Pons (tissue), 1 donor: Measurements from ENCODE around the gene DNAJC5.
"Not testable (repeated sequence)": the region's sequence is repeated elsewhere in the genome, so short reads cannot be mapped to it uniquely, and the experiment has no call there.

Experiments used
- DNase-seq: peaks from one replicate; pipeline ENCODE4 v3.0.0-alpha.2; 2016; ENCODE audit warnings: low spot score

DNAJC5 gene

DNA sequence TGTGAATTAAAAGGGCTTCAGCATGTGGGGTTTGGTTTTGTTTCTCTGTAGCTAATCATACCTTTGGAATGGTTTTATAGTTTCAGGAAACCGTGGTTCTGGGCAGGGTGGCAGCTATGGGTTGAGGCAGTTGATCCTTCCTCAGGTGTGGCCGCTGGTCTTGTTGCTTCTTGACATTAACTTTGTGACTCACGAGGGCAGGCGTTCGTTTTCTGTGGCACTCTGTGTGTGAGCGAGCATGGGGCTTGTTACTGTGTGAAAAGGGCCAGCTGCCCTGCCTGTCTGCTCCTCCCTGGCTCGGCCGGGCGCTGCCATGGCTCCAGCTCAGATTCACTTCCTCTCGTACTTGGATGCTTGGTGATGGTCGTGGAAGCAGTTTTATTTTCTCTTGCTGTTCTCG, 16.2 kb downstream of the DNAJC5 start:
- DNase-seq = peak; percentile 68

DNA sequence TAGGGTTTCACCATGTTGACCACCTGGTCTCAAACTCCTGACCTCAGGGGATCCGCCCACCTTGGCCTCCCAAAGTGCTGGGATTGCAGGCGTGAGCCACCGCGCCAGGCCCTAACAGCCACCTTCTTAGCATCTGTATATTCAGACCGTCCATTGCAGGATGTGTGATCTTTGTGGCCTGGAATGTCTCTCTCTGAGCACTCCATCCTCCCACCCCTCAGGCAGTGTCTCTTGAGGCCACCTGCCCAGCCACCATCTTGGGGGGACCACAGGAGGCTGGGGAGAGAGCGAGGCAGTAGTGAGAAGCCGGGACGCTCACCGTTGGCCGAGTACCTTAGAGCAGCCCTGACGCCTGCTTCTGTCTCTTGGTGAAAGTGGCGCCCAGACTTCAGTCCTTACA, 18.8 kb downstream of the DNAJC5 start:
- DNase-seq = no peak

DNA sequence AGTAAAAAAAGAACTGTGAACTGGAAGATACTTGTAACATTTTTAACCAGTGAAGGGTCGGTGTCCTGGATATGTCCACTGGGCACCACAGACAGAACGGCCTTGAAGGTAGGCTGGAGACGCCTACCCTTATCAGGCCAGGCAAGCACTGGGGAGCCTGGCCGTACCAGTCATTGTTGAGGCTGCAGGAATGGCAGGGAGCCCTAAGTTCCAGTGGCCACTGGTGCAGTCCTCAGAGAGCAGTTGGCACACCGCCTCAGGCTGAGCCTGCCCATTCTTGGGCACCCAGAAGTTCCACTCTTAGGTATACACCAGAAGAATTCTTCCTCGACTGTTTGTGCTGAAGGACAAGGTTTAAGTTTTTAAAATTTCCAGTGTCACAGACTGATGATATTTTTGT, 20.5 kb downstream of the DNAJC5 start:
- peak; percentile 83 for DNase-seq

DNA sequence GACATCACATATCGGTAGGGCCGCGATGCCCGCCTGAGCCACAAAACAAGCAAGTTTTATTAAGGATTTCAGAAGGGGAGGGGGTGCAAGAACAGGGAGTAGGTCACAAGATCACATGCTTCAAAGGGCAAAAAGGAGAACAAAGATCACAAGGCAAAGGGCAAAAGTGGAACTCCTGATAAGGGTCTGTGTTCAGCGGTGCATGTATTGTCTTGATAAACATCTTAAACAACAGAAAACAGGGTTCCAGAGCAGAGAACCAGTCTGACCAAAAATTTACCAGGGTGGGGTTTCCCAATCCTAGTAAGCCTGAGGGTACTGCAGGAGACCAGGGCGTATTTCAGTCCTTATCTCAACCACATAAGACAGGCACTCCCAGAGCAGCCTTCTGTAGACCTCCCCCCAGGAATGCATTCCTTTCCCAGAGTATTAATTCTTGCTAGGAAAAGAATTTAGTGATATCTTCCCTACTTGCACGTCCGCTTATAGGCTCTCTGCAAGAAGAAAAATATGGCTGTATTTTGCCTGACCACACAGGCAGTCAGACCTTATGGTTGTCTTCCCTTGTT, 21.5 kb downstream of the DNAJC5 start:
- DNase-seq = not testable (repeated sequence)

DNA sequence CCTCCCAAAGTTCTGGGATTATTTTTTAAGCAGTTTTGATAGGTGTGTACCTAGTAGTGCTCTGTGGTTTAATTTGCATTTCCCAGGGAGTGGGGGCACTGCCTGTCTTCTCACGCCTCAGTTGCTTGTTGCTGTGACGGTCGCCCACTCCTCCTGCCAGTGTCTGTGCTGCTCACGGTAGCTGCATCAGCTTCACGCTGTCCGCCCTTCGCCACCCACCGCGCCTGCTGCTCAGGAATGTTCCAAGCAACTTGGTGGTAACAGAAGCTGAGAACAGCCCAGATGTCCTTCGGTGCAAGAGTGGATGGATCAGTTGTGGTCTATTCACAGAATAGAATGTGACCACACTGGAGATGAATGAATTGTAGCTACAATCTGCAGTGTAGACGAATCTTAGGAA, 22.9 kb downstream of the DNAJC5 start:
- DNase-seq = no peak

DNA sequence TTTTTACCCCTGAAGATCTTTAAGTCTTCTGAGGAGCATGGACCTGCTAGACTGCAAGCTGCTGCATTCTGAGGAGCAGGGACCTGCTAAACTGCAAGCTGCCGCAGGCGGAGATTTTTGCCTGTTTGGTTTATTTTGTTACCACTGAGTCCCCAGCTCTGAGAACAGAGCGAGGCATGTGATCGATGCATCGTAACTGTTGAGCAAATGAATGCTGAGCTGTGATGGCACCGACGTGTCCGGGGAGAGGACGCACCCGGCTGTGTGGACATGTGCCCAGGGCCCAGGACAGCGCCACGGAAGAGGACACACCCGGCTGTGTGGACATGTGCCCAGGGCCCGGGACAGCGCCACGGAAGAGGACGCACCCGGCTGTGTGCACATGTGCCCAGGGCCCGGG, 24.2 kb downstream of the DNAJC5 start:
- DNase-seq = peak; percentile 26

DNA sequence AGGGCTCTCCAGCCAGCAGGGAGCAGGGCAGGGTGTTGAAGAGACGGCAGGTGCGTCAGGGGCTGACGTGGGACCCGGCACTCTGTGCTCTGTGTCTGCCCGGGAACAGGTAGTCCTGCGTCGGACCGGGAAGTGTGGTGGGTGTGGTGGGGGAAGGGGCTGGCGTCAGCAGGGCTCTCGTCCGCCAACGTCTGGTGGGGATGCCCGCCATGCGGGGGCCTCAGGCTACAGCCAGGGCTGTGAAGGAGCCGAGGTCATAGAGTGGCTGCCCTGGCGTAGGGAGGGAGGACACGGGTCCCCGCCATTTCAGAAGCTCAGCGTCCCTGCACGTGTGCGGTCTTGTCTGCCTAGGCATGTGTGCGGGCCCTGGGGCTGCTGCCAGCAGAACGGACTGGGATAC, 25.3 kb downstream of the DNAJC5 start:
- DNase-seq = no peak

DNA sequence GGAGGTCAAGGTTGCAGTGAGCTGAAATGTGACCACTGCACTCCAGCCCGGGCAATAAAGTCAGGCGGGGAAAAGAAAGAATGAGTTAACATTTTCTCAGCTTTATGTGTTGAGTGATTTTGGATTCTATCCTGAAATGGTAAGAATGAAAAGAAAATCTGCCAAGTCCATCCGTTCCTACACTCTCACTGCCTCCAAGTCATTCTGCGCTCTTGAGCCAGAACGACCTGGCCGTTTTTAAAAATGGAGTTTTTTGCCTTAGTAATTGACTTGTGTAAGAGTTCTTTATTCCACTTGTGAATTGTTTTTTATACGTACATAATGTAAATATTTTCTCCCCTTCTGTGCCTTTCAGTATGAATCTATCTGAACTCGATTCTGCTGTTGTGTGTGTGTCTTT, 28.7 kb downstream of the DNAJC5 start:
- no peak for DNase-seq

DNA sequence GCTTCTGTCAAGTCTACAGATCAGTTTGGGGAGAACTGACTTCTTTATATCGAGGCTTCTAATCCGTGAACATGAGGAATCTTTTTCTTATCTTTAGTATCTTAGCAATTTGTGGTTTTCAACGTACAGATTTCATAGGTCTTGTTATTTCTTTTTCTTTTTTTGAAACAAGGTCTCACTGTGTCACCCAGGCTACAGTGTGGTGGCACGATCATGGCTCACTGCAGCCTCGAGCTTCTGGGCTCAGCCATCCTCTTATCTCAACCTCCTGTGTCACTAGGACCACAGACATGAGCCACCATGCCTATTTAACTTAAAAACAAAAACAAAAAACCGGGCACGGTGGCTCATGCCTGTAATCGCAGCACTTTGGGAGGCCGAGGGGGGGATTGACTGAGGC, 29.3 kb downstream of the DNAJC5 start:
- DNase-seq = no peak

DNA sequence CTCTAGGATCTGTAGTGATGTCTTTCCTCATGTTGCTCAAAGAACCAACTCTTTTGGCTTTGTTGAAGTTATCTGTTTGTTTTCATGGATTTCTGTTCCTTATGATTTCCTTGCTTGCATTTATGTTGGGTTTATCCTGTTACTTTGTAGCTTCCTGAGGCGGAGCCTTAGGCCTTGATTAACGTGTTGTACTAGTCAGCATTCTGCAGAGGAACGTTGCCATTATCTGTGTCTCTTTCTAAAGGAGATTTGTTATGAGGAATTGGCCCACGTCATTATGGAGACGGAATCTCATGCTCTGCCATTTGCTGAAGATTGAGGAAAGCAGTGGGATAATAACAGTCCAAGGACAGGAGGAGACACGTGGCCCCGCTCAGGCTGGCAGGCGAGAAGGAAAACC, 31.4 kb downstream of the DNAJC5 start:
- DNase-seq = no peak

DNA sequence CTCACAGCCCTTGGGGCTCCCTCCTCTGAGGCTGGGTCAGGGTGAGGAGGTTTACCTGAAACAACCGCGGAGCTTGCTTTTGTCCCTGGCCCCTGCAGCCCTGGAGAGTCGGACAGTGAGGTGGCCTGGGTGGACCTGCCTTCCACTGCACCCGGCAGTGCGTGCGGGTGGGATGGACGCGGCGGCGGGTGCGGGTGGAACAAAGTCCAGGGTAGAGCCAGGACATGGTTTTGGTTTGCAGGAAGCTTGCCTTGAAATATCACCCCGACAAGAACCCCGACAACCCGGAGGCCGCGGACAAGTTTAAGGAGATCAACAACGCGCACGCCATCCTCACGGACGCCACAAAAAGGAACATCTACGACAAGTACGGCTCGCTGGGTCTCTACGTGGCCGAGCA, 34.1 kb downstream of the DNAJC5 start:
- no peak for DNase-seq

DNA sequence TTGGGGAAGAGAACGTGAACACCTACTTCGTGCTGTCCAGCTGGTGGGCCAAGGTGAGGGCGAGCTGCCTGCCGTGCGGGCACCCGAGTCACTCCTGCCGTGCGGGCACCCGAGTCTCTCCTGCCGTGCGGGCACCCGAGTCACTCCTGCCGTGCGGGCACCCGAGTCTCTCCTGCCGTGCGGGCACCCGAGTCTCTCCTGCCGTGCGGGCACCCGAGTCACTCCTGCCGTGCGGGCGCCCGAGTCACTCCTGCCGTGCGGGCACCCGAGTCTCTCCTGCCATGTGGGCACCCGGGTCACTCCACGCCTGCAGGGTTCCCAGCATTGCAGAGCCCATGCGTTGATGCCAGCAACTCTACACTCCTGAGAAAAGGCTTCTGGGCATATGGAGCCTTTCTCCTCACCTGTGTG, 34.6 kb downstream of the DNAJC5 start:
- DNase-seq = not testable (repeated sequence)

DNA sequence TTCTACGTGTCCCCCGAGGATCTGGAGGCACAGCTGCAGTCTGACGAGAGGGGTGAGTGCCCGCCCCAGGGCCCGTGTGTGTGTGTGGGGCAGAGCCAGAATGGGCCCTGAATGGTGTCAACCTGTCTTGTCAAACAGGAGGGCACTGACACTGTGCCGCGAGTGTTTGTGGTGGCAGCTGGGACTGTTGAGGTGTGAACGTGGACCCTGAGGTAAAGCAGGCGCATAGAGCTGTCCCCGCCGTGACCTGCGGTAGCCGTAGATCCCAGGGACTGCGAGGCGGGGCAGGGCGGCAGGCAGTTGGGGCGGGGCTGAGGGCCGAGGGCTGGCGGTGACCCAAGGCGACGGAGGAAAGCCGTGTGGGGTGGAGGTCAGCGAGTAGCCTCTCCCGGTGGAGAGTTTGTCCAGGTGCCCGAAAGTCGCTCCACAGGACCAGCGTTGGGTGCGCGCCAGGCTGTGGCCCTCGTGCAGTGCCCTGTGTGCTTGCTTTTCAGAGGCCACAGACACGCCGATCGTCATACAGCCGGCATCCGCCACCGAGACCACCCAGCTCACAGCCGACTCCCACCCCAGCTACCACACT, 36.1 kb downstream of the DNAJC5 start:
- DNase-seq = no peak

DNA sequence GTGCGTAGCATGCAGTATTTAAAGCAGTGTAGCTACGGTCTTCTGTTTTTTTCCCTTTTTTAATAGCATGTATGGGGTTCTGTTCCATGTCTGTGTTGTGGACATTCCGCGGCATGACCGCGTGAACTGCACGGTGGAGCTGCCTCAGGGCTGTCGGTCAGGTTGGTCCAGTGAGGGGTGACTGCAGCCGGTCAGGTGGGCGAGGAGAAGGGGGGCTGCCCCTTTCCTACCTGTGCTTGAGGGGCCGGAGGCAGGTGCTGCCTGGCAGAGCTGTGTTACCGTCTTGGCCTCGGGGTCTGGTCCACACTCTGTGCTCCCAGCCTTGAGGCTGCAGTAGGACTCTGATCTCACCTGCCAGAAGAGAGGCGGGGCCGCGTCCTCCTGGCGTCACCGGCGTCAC, 36.8 kb downstream of the DNAJC5 start:
- DNase-seq = no peak

DNA sequence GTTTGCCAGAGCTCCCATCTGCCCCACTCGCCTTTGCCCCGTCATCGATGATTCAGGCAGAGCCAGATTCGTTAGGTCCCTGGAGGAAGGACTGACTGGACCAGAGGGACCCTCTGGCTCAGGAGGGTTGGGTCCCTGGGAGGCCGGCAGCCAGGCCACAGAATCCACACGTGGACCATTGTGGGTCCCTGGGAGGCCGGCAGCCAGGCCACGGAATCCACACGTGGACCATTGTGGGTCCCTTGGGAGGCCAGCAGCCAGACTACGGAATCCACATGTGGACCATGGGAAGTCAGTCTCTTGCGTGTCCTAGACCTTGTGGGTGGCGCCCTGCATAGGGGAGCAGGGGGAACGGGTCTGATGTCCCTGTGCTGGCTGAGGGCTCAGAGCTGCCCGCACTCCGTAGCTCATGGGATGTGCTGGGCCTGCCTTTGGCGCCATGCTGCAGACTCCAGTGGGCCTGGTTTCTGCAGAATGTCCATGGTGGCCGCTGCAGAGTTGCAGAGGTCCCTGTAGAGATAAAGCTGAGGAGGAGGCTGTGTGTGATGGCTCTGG, 37.8 kb downstream of the DNAJC5 start:
- no peak for DNase-seq

DNA sequence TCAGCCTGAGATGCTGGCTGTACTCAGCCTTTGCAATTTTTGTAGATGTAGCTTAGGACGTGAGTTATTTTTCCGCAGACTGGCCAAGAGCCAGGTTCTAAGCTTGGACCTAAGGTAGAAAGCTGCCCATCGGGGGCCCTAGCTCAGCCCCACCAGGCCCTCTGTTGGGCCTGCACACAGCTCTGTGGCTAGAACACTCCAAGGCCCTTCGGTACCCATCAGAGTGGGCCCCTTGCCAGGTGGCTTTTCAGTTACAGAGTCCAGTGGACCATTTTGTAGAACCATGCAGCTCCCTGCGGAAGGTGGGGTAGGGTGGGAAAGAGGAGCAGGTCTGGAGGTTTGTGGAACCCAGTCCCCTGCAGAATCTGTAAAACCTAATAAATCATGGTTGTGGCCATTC, 38.7 kb downstream of the DNAJC5 start:
- DNase-seq = no peak

DNA sequence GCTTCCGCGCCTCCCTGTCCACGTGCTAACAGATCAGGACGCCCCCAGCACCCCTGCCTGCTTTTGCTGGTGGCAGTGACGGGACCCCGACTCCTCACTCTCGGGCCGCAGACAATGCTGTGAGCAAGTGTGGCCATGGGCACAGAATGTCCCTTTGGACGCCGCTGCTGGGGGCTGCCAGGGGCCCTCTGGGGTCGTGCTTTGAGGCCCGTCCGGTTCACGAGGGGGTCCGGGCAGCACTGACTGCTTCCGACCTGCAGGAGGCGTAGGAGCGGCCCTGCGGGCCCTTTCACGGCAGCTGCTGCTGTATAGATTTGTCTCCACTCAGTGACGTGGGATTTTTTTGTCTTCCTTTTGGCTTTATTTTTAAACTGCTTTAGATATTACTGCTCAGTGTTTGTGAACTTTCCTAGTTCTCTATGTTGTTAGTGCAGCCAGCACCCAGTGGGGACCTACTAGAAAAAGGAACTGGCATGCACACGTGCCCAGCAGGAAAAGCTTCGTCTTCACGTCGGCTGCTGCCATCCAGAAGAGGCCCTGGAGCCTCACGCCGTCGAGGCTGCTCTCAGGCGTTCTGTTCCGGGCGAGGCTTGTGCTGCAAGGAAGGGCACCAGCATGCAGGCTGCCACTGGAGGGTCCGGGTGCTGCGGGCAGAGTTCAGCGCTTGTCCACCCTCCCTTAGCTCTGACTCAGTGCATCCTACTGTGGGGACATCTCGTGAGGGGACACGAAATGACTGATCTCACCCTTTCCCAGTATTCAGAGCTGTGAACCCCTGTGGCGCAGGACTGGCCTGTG, 39.5 kb downstream of the DNAJC5 start:
- no peak for DNase-seq

DNA sequence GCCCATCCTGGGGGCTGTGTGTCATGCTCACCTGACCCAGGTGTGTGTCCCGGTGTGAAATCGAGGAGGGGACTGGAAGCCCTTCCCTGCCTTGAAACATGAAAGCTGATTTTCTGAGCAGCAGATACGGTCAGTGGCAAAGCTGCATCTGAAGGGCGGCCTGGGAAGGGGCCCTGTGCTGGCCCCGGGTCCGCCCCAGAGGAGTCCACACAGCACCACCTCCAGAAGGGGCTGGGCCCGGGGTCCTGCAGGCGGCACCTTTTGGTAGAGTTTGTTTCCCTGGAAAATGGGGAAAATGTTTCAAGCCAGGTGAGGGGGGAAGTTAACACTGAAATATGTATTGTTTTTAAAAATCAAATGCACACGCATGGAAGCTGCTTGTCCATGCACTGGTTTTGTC, 40.5 kb downstream of the DNAJC5 start:
- DNase-seq = no peak

DNA sequence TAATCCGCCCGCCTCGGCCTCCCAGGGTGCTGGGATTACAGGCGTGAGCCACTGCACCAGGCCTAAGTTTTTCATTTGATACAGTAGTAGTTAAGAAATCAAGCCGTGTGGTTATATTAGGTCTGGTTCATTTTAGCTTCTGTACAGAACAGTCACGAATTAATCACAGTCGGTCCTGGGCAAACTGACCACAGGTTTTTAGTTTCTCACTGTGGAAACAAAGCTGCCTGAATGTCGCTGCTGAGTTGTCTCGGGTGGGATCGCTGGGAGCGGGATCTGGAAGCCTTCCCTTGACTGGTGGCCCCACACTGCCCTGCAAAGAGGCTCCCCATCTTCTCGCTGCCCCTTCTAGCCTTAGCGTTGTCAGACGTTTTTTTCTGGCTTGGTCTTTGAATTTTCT, 42.7 kb downstream of the DNAJC5 start:
- DNase-seq = no peak

DNA sequence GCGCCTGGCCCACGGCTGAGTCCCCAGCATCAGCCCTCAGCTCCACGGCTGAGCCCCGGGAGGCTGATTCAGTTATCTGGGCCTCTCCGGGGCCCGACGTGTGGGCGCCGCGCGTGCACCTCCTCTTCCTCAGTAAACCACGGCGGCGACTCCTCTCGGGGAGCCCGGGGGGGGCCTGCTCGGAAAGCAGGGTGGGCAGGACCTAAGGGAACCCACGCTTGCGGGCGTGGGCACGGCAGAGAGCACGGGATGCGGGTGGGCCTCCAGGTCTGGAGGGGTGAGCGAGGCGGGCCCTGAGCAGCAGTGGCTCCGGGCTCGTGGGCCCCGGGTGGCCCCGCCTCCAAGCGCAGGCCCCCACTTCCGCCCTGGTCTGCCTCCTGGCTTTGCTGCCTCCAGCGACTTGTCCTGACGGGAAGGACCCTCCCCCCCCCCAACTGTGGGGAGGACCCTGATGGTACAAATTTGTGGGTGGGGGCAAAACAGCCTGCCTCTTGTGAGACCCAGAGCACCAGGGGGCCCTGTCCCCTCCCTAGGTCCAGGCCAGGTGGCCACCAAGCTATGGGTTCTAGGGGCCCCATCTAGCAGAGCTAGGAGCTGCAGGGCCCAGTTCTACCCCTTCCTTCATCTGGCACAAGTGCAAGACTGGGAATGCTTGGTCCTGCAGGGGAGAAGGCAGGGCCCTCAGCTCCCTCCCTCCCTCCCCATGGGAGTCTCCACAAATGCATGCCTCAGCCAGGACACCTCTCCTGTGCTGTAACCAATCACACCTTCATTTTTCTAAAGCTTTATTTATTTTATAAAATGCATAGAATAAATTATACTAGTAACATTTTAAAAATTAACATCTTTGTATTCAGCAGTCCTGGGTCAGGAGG, 44.4 kb downstream of the DNAJC5 start:
- DNase-seq = no peak

DNA sequence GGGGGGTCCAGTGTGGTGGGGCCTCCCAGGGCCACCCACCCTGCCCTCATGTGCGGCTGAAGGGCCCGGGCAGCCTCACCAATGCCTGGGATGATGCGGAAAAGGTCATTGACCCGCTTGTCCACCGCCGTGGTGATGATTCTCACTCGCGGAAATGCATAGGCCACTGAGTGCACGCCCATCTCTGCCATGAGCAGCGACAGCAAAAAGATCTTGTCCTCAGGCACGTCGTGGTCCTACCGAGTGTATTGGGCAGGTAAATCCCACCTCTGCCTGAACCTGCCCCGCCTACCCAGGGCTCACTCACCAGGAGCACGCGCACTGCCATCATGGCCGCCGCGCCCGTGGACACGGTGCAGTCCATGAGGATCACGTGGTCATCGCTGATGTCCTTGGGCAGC, 45.1 kb downstream of the DNAJC5 start:
- DNase-seq = no peak
